H1 (cell line): ENCODE results near the gene UCHL1. TPM values are rescaled to one million over a fixed set of nuclear protein-coding genes. Genes with fewer than 3 reads are reported as not detected.

Source experiments
- RFX5 ChIP-seq: IDR thresholded peaks from 2 replicates; pipeline ENCODE4 v1.6.1; 2011; ENCODE audit warnings: low read depth, low read length, improper control_type of control experiment, borderline replicate concordance
- polyA plus RNA-seq, 7 experiments: library from polyadenylated mRNA; depleted of rRNA in 3 of 7; stranded (reverse) in 5 of 7; unstranded in 2 of 7; fragments of >200 nt in 5 of 7; fragments of 200-250 nt in 2 of 7; gene quantifications; 1 replicate in 5 of 7; 2 replicates in 1 of 7; 4 replicates in 1 of 7; pipeline versions ENCODE4 v1.2.1 to v1.2.3, GENCODE V29; 2011 to 2013; ENCODE audit warnings: missing spikeins in 2 of 7, mixed read lengths in 2 of 7
- total RNA-seq: library from RNA; stranded (reverse); fragmentation: NEBNext Ultra II Directional; extraction: Animal tissue kit (Norgen Biotek cat#: 25700); gene quantifications from 2 replicates; pipeline ENCODE4 v1.2.1, GENCODE V29; 2021
- TF ChIP-seq, protein P1 (sequence below): IDR thresholded peaks from 2 replicates; pipeline ENCODE4 v1.6.1; 2012; ENCODE audit warnings: low read length, inconsistent platforms

The UCHL1 gene
- total and polyA plus RNA-seq, 2 of the 8 experiments (the other 6 are each of a cell fraction or from before 2014, with no cell fraction given): 781 to 1,717 TPM

DNA sequence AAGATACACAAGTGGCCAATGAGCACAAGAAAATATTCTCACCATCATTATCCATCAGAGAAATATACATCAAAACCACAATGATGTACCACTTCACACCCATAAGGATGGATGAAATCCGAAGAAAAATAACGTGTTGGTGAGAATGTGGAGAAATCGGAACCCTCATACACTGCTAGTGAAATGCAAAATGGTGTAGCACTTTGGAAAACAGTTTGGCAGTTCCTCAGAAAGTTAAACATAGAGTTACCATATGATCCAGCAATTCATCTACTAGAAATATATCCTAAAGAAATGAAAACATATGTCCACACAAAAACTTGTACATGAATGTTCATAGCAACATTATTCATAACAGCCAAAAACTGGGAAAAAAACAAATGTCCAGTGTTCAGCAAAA lies 23.9 kb upstream of the UCHL1 start (continued):
- TF ChIP-seq, protein P1, sequence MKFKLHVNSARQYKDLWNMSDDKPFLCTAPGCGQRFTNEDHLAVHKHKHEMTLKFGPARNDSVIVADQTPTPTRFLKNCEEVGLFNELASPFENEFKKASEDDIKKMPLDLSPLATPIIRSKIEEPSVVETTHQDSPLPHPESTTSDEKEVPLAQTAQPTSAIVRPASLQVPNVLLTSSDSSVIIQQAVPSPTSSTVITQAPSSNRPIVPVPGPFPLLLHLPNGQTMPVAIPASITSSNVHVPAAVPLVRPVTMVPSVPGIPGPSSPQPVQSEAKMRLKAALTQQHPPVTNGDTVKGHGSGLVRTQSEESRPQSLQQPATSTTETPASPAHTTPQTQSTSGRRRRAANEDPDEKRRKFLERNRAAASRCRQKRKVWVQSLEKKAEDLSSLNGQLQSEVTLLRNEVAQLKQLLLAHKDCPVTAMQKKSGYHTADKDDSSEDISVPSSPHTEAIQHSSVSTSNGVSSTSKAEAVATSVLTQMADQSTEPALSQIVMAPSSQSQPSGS: no peak
- no peak for TF ChIP-seq RFX5
